Spleen (tissue), 7 donors: ENCODE results near the gene IGFBP7.

Source experiments
- POLR2A ChIP-seq, 3 donors: fragments of 450-650 bp; IDR thresholded peaks; one replicate each; pipeline ENCODE4 v1.5.1; 2017; ENCODE audit warnings: antibody characterized with exemption in 3 of 3, mild to moderate bottlenecking in 1 of 3
- POLR2AphosphoS5 ChIP-seq, 3 donors: sonication (generic); formaldehyde crosslinking; IDR thresholded peaks; one replicate each; pipeline ENCODE4 v1.5.1; 2017; ENCODE audit warnings: antibody characterized with exemption in 3 of 3
- TF ChIP-seq, protein P1 (sequence below), 11 experiments: fragments of 200-600 bp in 7 of 11; fragments of 450-650 bp in 4 of 11; sonication (generic) in 4 of 11; IDR thresholded peaks in 8 of 11; conservative IDR thresholded peaks in 3 of 11; 1 replicate in 7 of 11; 2 replicates in 4 of 11; pipeline versions ENCODE4 v1.4.0 to v1.8.0; 2016 to 2021; ENCODE audit warnings: antibody characterized with exemption in 11 of 11, inconsistent platforms in 4 of 11, mild to moderate bottlenecking in 1 of 11
- donor health status: DM: no; HTN: no; CAD: no; lungs with moderate emphysema.
- donor health status: DM: no; HTN: no; CAD: no.
- donor health status: DM: no; HTN: no; CAD: no.

- TF ChIP-seq POLR2A (IDR thresholded peaks at IDR 0.05) = no peak
- TF ChIP-seq, protein P1, sequence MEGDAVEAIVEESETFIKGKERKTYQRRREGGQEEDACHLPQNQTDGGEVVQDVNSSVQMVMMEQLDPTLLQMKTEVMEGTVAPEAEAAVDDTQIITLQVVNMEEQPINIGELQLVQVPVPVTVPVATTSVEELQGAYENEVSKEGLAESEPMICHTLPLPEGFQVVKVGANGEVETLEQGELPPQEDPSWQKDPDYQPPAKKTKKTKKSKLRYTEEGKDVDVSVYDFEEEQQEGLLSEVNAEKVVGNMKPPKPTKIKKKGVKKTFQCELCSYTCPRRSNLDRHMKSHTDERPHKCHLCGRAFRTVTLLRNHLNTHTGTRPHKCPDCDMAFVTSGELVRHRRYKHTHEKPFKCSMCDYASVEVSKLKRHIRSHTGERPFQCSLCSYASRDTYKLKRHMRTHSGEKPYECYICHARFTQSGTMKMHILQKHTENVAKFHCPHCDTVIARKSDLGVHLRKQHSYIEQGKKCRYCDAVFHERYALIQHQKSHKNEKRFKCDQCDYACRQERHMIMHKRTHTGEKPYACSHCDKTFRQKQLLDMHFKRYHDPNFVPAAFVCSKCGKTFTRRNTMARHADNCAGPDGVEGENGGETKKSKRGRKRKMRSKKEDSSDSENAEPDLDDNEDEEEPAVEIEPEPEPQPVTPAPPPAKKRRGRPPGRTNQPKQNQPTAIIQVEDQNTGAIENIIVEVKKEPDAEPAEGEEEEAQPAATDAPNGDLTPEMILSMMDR (IDR thresholded peaks at IDR 0.05 in 8 of 11, conservative IDR thresholded peaks at IDR 0.05 in 3 of 11) = no peak
- no peak for TF ChIP-seq POLR2AphosphoS5 (IDR thresholded peaks at IDR 0.05)
Observed at GRCh38 chr4:57098415-57098814, 11.8 kb downstream of the IGFBP7 start.
